IPS-NIHi7 (cell line): ENCODE results near the gene LRRC74A.

ENCODE experiments used
- DNase-seq: peaks from one replicate; pipeline ENCODE4 v3.0.0; 2012; ENCODE audit warnings: mixed read lengths; ENCODE audit errors: extremely low spot score

The LRRC74A gene

GRCh38 chr14:76826122-76826521 is at the start of gene LRRC74A:
TSS of gene LRRC74A (plus strand) at chr14:76826408. CDS start at chr14:76826698, 290 bp downstream.
- DNase-seq = no peak

GRCh38 chr14:76776428-76777251 is 49.6 kb upstream of the LRRC74A start:
- peak; percentile 46 for DNase-seq

- DNase-seq = no peak
Observed at GRCh38 chr14:76777721-76778120, 48.5 kb upstream of the LRRC74A start.

- DNase-seq = no peak
Observed at GRCh38 chr14:76778546-76779215, 47.5 kb upstream of the LRRC74A start.

- no peak for DNase-seq
Observed at GRCh38 chr14:76779221-76780057, 46.8 kb upstream of the LRRC74A start.

GRCh38 chr14:76780058-76780345 is 46.2 kb upstream of the LRRC74A start:
- no peak for DNase-seq

GRCh38 chr14:76780360-76780759 is 45.8 kb upstream of the LRRC74A start:
- no peak for DNase-seq

GRCh38 chr14:76780875-76781647 is 45.1 kb upstream of the LRRC74A start:
- DNase-seq = no peak

- no peak for DNase-seq
Observed at GRCh38 chr14:76781648-76782051, 44.6 kb upstream of the LRRC74A start.

- no peak for DNase-seq
Observed at GRCh38 chr14:76782115-76782884, 43.9 kb upstream of the LRRC74A start.

- no peak for DNase-seq
Observed at GRCh38 chr14:76782885-76783566, 43.2 kb upstream of the LRRC74A start.

GRCh38 chr14:76784266-76784874 is 41.8 kb upstream of the LRRC74A start:
- no peak for DNase-seq

GRCh38 chr14:76784881-76785280 is 41.3 kb upstream of the LRRC74A start:
- peak; percentile 99 for DNase-seq

- no peak for DNase-seq
Observed at GRCh38 chr14:76786601-76787000, 39.6 kb upstream of the LRRC74A start.

GRCh38 chr14:76792422-76792821 is 33.8 kb upstream of the LRRC74A start:
- no peak for DNase-seq

- no peak for DNase-seq
Observed at GRCh38 chr14:76793324-76793723, 32.9 kb upstream of the LRRC74A start.

GRCh38 chr14:76793956-76794355 is 32.3 kb upstream of the LRRC74A start:
- no peak for DNase-seq

GRCh38 chr14:76806446-76806845 is 19.8 kb upstream of the LRRC74A start:
- DNase-seq = no peak

- no peak for DNase-seq
Observed at GRCh38 chr14:76808011-76808410, 18.2 kb upstream of the LRRC74A start.

- DNase-seq = no peak
Observed at GRCh38 chr14:76808990-76809389, 17.2 kb upstream of the LRRC74A start.
